SIG-M5 treated with dmso at 0.1 percent for 504 hours (cell line): Measurements from ENCODE around the gene KRTAP9-6.
"Not testable (repeated sequence)": the region's sequence is repeated elsewhere in the genome, so short reads cannot be mapped to it uniquely, and the experiment has no call there.

ENCODE experiments used
- DNase-seq: peaks from one replicate; lab custom pipeline; 2025; ENCODE audit not compliant: unreplicated experiment; lab: John Stamatoyannopoulos, UW

KRTAP9-6 gene, protein sequence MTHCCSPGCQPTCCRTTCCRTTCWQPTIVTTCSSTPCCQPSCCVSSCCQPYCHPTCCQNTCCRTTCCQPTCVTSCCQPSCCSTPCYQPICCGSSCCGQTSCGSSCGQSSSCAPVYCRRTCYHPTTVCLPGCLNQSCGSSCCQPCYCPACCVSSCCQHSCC

DNA sequence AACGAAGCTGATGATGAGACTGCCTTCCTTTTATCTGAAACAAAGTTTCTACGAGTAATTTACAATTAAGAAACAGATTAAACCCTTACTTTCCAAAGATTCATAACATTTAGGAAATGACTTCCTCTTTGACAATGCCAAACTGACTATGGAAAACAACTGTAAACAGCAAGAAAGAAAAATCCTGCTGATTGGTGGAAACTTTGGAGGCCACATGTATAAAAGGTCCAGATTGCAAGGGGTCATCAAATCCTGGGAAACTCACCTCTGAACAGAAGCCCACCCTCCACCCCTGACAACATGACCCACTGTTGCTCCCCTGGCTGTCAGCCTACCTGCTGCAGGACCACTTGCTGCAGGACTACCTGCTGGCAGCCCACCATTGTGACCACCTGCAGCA is at the start of gene KRTAP9-6:
Gene KRTAP9-6, plus strand, starts transcription at position 301 of the 400 bp plus-strand sequence. Its CDS starts 0 bp downstream, at position 301.
- no peak for DNase-seq

DNA sequence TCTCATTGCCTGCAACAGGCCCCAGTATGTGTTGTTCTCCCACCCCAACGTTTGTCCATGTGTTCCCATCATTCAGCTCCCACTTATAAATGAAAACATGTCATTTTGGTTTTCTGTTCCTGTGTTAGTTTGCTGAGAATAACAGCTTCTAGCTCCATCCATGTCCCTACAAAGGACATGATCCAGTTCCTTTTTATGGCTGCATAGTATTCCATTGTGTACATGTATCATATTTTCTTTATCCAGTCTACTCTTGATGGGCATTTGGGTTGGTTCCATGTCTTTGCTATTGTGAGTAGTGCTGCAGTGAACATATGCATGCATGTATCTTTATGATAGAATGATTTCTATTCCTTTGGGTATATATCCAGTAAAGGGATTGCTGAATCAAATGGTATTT is 49.5 kb upstream of the KRTAP9-6 start:
- no peak for DNase-seq

DNA sequence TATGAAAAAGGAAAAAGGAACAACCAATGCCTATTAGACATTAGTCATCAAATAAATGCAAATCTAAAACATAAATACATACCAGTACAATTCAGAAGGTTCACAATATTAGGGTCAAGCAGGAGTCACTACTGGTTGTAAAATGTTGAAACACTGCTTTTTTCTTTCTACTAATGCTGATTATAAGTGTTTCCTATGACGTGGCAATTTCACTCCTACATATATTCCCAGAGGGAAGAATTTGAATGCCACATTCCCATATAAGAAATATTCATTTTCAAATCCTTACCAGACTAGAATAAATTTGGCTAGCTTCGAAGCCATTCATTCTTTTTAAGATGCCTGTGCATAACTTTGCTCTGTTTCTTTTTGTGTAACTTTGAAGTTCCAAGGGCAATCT is 41.4 kb upstream of the KRTAP9-6 start:
- no peak for DNase-seq

DNA sequence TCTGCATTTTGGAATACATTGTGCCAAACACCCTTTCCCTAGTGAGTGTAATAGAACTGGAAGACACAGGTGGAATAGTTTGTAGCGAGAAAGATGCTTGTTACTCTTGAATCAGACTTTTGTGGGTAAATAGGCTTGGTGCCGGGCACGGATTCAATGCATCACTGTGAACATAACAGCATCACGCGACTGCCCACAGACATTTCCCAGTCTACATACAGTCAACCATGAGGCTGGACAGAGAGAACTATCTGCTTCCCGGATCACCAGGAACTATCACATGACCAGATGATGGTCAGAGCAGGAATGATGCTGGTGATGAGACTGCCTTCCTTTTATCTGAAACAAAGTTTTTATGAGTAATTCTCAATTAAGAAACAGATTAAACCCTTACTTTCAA is 39.1 kb upstream of the KRTAP9-6 start:
- DNase-seq = no peak

DNA sequence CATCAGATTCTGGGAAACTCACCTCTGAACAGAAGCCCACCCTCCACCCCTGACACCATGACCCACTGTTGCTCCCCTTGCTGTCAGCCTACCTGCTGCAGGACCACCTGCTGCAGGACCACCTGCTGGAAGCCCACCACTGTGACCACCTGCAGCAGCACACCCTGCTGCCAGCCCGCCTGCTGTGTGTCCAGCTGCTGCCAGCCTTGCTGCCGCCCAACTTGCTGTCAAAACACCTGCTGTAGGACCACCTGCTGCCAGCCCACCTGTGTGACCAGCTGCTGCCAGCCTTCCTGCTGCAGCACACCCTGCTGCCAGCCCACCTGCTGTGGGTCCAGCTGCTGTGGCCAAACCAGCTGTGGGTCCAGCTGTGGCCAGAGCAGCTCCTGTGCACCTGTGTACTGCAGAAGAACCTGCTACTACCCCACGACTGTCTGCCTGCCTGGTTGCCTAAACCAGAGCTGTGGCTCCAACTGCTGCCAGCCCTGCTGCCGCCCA is 38.5 kb upstream of the KRTAP9-6 start, which contains the start of gene KRTAP9-2:
Gene KRTAP9-2, plus strand, starts transcription at position 51 of the 498 bp plus-strand sequence. Its CDS starts 7 bp downstream, at position 58.
- not testable (repeated sequence) for DNase-seq

DNA sequence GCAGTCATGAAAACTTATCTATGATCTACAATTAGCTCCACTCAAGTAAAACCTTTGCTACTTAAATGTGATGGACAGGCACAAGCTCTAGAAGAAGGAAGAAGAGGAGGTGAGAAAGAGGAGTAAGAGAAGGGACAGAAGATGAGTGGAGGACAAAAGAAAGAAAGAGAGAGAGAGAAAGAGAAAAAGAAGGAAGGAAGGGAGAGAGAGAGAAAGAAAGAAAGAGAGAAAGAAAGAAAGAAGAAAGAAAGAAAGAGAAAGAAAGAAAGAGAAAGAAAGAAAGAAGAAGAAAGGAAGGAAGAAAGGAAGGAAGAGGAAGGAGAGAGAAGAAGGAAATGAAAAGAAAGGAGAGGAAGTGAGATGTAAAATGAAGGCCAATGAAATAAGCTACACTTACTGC is 35.1 kb upstream of the KRTAP9-6 start:
- DNase-seq = no peak

DNA sequence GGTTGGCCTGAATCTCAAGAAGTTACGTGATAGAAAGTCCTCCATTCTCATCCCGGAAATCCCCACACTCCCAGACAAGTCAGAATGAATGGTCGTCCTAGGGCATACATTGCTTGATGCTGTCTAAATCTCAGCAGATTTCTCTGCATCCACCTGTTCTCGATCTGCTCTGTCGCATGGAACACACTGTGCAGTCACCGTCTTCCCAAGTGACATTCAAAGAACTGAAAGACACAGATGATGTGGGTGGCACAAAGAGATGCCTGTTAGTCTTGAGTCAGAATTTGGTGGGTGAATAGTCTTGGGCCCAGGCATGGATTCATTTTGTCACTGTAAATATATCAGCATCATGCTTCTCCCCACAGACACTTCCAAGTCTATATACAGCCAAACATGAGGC is 33.4 kb upstream of the KRTAP9-6 start:
- no peak for DNase-seq

DNA sequence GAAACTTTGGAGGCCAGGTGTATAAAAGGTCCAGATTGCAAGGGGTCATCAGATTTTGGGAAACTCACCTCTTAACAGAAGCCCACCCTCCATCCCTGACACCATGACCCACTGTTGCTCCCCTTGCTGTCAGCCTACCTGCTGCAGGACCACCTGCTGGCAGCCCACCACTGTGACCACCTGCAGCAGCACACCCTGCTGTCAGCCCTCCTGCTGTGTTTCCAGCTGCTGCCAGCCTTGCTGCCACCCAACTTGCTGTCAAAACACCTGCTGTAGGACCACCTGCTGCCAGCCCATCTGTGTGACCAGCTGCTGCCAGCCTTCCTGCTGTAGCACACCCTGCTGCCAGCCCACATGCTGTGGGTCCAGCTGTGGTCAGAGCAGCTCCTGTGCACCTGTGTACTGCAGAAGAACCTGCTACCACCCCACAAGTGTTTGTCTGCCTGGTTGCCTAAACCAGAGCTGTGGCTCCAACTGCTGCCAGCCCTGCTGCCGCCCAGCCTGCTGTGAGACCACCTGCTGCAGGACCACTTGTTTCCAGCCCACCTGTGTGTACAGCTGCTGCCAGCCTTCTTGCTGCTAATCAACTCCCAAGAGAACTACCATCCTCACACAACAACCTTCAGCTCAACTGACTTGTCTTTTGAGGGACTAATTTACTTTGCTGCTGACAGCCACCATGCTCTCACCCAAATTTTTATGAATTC is 32.6 kb upstream of the KRTAP9-6 start, which contains the start of gene KRTAP9-3:
Gene KRTAP9-3, plus strand, starts transcription at position 51 of the 707 bp plus-strand sequence. Its CDS starts 53 bp downstream, at position 104.
- not testable (repeated sequence) for DNase-seq

DNA sequence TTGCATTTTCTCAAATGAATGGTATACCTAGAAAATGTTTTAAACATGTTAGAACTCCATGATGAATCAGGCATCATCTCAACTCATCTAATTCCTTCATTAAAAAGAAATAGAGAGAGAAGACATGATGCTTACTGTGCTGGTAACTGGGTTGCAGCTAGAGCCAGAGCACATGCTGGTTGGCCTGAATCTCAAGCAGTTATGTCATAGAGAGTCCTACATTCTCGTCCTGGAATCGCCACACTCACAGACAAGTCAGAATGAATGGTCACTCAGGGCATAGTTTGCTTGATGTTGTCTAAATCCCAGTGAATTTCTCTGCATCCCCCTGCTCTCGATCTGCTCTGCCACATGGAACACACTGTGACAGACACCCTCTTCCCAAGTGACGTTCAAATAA is 28.1 kb upstream of the KRTAP9-6 start:
- DNase-seq = not testable (repeated sequence)

DNA sequence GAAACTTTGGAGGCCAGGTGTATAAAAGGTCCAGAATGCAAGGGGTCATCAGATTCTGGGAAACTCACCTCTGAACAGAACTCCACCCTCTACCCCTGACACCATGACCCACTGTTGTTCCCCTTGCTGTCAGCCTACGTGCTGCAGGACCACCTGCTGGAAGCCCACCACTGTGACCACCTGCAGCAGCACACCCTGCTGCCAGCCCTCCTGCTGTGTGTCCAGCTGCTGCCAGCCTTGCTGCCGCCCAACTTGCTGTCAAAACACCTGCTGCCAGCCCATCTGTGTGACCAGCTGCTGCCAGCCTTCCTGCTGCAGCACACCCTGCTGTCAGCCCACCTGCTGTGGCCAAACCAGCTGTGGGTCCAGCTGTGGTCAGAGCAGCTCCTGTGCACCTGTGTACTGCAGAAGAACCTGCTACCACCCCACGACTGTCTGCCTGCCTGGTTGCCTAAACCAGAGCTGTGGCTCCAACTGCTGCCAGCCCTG is 27.2 kb upstream of the KRTAP9-6 start, which contains the start of gene KRTAP9-8:
Gene KRTAP9-8, plus strand, starts transcription at position 51 of the 489 bp plus-strand sequence. Its CDS starts 53 bp downstream, at position 104.
- DNase-seq = not testable (repeated sequence)

DNA sequence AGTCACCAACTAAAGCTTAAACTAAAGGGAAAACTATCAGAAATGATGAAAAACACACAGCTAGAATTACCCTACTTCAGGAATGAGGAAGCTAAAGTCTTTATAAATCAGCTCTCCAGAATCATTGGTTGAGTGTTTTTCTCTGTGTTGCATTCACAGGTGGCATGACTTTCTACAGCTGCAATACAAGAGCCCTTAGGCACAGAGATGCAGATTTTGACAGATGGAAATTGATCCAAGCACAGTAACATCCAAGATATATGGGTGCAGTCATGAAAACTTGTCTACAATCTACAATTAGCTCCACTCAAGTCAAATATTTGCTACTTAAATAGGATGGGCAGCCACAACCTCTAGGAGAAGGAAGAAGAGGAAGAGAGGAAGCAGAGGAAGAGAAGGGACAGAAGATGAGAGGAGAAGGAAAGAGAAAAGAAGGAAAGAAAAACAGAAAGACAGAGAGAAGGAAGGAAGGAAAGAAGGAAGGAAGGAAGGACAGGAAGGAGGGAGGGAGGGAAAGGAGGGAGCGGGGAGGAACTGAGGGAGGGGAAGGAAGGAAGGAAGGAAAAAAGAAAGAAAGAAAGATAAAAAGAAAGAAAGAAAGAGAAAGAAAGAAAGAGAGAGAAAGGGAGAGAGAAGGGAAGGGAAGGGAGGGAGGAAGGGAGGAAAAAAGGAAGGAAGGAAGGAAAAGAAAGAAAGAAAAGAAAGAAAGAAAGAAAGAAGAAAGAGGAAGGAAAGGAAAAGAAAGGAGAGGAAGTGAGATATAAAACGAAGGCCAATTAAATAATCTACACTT is 18.0 kb upstream of the KRTAP9-6 start:
- DNase-seq = not testable (repeated sequence)

DNA sequence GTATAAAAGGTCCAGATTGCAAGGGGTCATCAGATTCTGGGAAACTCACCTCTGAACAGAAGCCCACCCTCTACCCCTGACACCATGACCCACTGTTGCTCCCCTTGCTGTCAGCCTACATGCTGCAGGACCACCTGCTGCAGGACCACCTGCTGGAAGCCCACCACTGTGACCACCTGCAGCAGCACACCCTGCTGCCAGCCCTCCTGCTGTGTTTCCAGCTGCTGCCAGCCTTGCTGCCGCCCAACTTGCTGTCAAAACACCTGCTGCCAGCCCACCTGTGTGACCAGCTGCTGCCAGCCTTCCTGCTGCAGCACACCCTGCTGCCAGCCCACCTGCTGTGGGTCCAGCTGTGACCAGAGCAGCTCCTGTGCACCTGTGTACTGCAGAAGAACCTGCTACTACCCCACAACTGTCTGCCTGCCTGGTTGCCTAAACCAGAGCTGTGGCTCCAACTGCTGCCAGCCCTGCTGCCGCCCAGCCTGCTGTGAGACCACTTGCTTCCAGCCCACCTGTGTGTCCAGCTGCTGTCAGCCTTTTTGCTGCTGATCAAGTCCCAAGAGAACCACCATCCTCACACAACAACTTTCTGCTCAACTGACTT is 15.4 kb upstream of the KRTAP9-6 start, which contains the start of gene KRTAP9-4:
Gene KRTAP9-4, plus strand, starts transcription at position 51 of the 604 bp plus-strand sequence. Its CDS starts 34 bp downstream, at position 85.
- DNase-seq = not testable (repeated sequence)

DNA sequence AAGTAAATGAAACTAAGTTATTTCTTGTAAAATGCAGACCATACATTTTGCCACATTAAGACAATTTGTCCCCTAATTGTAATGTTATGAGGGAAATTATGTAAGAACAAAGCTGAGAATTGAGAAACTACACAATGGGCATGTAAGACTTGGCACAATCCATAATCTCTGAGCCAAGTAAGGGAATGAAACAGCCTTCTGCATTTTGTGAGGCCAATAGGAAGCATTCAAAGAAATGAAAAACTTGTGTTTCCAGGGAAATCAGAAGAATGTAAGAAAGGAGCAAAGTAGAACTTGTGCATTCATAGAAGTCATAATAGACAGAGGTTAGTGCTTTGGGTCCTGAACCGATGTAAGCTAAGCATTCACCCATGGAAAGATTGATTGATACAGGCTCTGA is 13.9 kb upstream of the KRTAP9-6 start:
- no peak for DNase-seq

DNA sequence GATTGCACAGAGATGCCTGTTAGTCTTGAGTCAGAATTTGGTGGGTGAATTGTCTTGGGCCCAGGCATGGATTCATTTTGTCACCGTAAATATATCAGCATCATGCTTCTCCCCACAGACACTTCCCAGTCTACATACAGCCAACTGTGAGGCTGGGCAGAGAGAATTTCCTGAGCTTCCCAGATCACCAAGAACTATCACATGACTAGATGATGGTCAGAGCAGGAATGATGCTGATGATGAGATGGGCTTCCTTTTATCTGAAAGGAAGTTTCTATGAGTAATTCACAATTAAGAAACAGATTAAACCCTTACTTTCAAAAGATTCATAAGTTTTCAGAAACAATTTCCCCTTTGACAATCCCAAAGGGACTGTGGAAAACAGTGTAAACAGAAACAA is 10.3 kb upstream of the KRTAP9-6 start:
- DNase-seq = no peak

DNA sequence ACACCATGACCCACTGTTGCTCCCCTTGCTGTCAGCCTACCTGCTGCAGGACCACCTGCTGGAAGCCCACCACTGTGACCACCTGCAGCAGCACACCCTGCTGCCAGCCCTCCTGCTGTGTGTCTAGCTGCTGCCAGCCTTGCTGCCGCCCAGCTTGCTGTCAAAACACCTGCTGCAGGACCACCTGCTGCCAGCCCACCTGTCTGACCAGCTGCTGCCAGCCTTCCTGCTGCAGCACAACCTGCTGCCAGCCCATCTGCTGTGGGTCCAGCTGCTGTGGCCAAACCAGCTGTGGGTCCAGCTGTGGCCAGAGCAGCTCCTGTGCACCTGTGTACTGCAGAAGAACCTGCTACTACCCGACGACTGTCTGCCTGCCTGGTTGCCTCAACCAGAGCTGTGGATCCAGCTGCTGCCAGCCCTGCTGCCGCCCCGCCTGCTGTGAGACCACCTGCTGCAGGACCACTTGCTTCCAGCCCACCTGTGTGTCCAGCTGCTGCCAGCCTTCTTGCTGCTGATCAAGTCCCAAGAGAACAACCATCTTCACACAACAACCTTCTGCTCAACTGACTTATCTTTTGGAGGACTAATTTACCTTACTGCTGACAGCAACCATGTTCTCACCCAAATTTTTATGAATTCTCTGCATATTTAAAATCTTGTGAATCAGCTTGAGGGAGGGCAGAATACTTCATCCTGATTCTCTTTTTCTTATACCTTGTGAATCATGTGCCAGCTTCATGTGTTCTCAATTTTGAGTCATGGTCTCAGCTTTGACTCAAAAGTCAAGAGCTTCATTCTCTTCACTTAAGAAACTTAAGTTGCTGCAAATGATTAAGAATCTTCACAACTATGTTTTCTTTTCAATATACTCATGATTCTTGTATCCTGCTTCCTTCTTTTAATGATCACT is 9.5 kb upstream of the KRTAP9-6 start, which contains the start of gene KRTAP9-9:
Gene KRTAP9-9, plus strand, starts transcription at position 4 of the 910 bp plus-strand sequence.
- not testable (repeated sequence) for DNase-seq

DNA sequence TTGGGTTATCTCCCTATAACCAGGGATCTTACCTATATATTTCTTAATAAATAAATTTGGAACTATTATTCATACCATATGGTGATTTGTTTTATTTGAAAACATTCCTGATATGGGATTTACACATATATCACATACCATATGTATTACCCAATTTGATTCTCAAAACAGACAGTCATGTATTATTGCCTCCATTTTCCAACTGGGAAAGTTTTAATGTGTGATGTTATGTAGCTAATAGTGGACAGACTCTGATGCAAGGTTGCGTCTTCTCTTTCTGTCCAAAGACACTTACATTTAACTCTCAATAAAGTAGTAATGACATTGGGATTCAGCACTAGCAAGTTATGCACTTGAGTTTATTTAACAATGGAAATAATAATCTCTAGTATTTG is 8.9 kb upstream of the KRTAP9-6 start:
- DNase-seq = no peak

DNA sequence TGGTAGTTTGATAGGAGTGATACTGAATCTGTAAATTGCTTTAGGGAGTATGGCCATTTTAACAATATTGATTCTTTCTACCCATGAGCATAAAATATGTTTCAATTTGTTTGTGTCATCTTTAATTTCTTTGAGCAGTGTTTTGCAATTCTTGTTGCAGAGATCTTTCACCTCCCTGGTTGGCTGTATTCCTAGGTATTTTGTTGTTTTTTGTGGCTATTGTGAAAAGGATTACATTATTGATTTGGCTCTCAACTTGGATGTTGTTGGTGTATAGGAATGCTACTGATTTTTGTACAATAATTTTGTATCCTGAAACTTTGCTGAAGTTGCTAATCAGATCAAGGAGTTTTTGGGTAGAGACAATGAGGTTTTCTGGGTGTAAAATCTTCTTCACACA is 6.8 kb upstream of the KRTAP9-6 start:
- no peak for DNase-seq

DNA sequence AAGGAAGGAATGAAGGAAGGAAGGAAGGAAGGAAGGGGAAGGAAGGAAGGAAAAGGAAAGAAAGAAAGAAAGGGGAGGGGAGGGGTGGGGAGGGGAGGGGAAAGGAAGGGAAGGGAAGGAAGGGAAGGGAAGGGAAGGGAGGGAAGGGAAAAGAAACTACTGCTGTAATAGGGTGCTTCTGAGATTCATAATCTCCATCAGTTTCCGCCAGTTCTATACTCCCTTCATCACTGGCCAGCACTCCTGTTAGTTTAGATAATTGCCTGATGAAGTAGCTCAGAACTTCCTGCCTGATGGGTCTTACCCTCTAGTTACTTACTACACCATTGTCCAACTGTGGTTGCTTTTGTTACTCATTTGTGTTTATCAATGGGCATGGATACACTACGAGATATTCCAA is 2.0 kb upstream of the KRTAP9-6 start:
- no peak for DNase-seq

DNA sequence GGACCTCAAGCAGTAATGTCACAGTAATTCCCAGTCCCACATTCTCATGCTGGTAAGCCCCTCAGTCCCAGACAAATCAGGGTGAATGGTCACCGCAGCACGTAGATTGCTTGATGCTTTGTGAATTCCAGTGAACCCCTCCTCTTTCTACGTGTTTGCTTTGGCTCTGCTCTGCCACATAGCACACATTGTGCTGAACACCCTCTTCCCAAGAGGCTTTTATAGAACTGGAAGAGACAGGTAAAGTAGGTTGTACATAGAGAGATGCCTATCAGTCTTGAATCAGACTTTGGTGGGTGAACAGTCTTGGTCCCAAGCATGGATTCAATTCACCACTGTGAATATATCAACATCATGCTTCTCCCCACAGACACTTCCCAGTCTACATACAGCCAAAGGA is 579 bp upstream of the KRTAP9-6 start:
- no peak for DNase-seq
